Endothelial cell of umbilical vein (primary cell): Measurements from ENCODE around the gene PODXL2.

ENCODE experiments used
- CTCF ChIP-seq, 2 donors: IDR thresholded peaks; 1 replicate in 1 of 2; 2 replicates in 1 of 2; pipeline ENCODE4 v1.5.1; 2011; ENCODE audit warnings: low read length in 2 of 2, mild to moderate bottlenecking in 2 of 2, moderate library complexity in 2 of 2, control low read depth in 1 of 2, inconsistent platforms in 1 of 2, low read depth in 1 of 2; ENCODE audit not compliant: insufficient read depth in 1 of 2; ENCODE audit errors: extremely low read depth in 1 of 2
- EZH2 ChIP-seq: IDR thresholded peaks from 2 replicates; pipeline ENCODE4 v1.6.1; 2012; ENCODE audit warnings: borderline replicate concordance, low read depth, mild to moderate bottlenecking, moderate library complexity, low read length, inconsistent platforms; ENCODE audit not compliant: severe bottlenecking
- POLR2A ChIP-seq: IDR thresholded peaks from 2 replicates; pipeline ENCODE4 v1.6.1; 2012; ENCODE audit warnings: low read depth, mild to moderate bottlenecking, control low read depth, low read length
- POLR2AphosphoS5 ChIP-seq: IDR thresholded peaks from 2 replicates; pipeline ENCODE4 v1.6.1; 2012; ENCODE audit warnings: low read depth, mild to moderate bottlenecking, control low read depth, low read length, moderate library complexity; ENCODE audit not compliant: insufficient read depth

- TF ChIP-seq CTCF (IDR thresholded peaks at IDR 0.05; ENCODE audit: extremely low read depth in 1 of 2, insufficient read depth in 1 of 2, low read depth in 1 of 2, low read length in 2 of 2) = no peak
- no peak for TF ChIP-seq POLR2A
- TF ChIP-seq EZH2 = no peak
- TF ChIP-seq POLR2AphosphoS5 = no peak
Observed at GRCh38 chr3:127708837-127709236, 79.9 kb downstream of the PODXL2 start.
